ENCODE data around the gene ADAMTS18.
"Not testable (repeated sequence)": the region's sequence is repeated elsewhere in the genome, so short reads cannot be mapped to it uniquely, and the experiment has no call there.

The ADAMTS18 gene

DNA sequence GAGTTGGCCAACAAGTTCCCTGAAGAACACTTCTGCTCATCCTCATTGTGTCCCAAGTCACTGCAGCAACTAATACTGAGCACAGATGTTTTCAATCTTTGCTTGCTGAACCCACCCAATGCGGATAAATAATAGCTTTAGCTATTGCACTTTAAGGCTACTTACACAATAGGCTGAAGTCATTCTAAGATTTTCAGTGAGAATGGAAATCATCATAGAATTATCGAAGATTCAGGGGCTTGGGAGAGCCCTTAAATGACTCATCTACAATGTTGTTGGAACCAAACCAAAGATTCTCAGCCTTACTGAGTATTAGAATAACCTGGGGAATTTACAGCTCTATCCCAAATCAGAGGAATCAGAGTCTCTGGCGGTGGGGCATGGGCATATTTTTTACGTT is 184.4 kb downstream of the ADAMTS18 start:
- Histone ChIP-seq H3K4me3 (ENCODE audit: low read depth, low read length) (no peak overlapping the region), H3K9me3 (ENCODE audit: control insufficient read depth, insufficient read depth, low read length) (no peaks in the 10 kb centered on the region), H3K4me1 (ENCODE audit: control insufficient read depth, insufficient read depth, low read length) (no peaks in the 10 kb centered on the region), H3K27ac (ENCODE audit: low read depth, low read length) (no peak overlapping the region), H3K27me3 (ENCODE audit: control insufficient read depth, insufficient read depth, low read length) (no peaks in the 10 kb centered on the region), H3K9ac (ENCODE audit: low read depth, low read length) (no peak overlapping the region), H3K36me3 (ENCODE audit: control insufficient read depth, insufficient read depth, low read length) (no peaks in the 10 kb centered on the region)

- Histone ChIP-seq H3K4me3 (ENCODE audit: low read depth, low read length) (no peak overlapping the region), H3K36me3 (ENCODE audit: control insufficient read depth, insufficient read depth, low read length) (no peaks in the 10 kb centered on the region), H3K27ac (ENCODE audit: low read depth, low read length) (no peak overlapping the region), H3K9me3 (ENCODE audit: control insufficient read depth, insufficient read depth, low read length) (no peaks in the 10 kb centered on the region), H3K9ac (ENCODE audit: low read depth, low read length) (no peak overlapping the region), H3K27me3 (ENCODE audit: control insufficient read depth, insufficient read depth, low read length) (no peaks in the 10 kb centered on the region), H3K4me1 (ENCODE audit: control insufficient read depth, insufficient read depth, low read length) (no peaks in the 10 kb centered on the region)
These were observed 188.7 kb downstream of the ADAMTS18 start for GRCh38 chr16:77246150-77246549.

DNA sequence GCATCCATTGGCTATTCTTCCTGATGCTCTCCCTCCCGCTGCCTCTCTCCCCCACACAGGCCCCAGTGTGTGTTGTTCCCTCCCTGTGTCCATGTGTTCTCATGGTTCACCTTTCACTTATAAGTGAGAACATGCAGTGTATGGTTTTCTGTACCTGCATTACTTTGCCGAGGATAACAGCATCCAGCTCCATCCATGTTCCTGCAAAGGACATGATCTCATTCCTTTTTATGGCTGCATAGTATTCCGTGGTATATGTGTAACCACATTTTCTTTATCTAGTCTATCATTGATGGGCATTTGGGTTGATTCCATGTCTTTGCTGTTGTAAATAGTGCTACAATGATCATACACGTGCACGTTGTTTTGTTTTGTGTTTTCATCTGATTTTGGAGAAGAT is 192.4 kb downstream of the ADAMTS18 start:
- H3K4me1 ChIP-seq (ENCODE audit: control insufficient read depth, insufficient read depth, low read length), result peaks cover 22% of the 10 kb centered on the region
- not testable (repeated sequence) for H3K27ac ChIP-seq (ENCODE audit: low read depth, low read length); H3K9ac ChIP-seq (ENCODE audit: low read depth, low read length); H3K27me3 ChIP-seq (ENCODE audit: control insufficient read depth, insufficient read depth, low read length); H3K36me3 ChIP-seq (ENCODE audit: control insufficient read depth, insufficient read depth, low read length); H3K9me3 ChIP-seq (ENCODE audit: control insufficient read depth, insufficient read depth, low read length); H3K4me3 ChIP-seq (ENCODE audit: low read depth, low read length)

- peaks cover 39% of the 10 kb centered on the region for H3K4me1 ChIP-seq (ENCODE audit: control insufficient read depth, insufficient read depth, low read length)
- H3K27ac ChIP-seq (ENCODE audit: low read depth, low read length), result no peak overlapping the region
- no peak overlapping the region for H3K9ac ChIP-seq (ENCODE audit: low read depth, low read length)
These were observed 196.2 kb downstream of the ADAMTS18 start for GRCh38 chr16:77238593-77238992.

DNA sequence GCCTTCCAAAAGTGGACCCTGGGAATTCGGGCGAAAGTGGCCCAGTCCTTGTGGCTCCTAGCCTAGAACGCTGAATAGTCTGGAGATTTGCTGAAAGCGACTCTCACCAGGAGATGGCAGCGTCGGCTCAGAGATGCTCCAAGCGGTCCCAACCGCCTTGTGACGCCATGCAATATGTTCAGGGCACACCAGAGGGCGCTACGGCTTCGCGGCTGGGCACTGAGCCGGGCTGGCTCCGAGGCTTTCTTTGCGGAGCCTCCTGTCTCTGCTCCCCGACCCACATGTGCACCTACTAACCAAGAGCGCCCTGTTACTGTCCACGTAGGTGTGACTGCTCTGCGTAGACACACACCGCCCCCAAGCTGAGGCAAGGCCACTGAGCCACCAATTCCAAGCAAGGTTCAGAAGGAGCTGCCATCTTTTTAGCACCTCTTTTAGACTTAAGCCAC is 198.7 kb downstream of the ADAMTS18 start:
- Histone ChIP-seq H3K4me3 (ENCODE audit: low read depth, low read length) (no peak overlapping the region), H3K4me1 (ENCODE audit: control insufficient read depth, insufficient read depth, low read length) (peaks cover 39% of the 10 kb centered on the region), H3K27me3 (ENCODE audit: control insufficient read depth, insufficient read depth, low read length) (peaks cover 5% of the 10 kb centered on the region), H3K9ac (ENCODE audit: low read depth, low read length) (no peak overlapping the region), H3K27ac (ENCODE audit: low read depth, low read length) (no peak overlapping the region), H3K36me3 (ENCODE audit: control insufficient read depth, insufficient read depth, low read length) (no peaks in the 10 kb centered on the region), H3K9me3 (ENCODE audit: control insufficient read depth, insufficient read depth, low read length) (no peaks in the 10 kb centered on the region)

More at GRCh38 chr16:77238593-77238992, 196.2 kb downstream of the ADAMTS18 start:
- Histone ChIP-seq H3K9me3 (ENCODE audit: control insufficient read depth, insufficient read depth, low read length) (no peaks in the 10 kb centered on the region), H3K36me3 (ENCODE audit: control insufficient read depth, insufficient read depth, low read length) (no peaks in the 10 kb centered on the region), H3K4me3 (ENCODE audit: low read depth, low read length) (no peak overlapping the region), H3K27me3 (ENCODE audit: control insufficient read depth, insufficient read depth, low read length) (peaks cover 5% of the 10 kb centered on the region)

DNA sequence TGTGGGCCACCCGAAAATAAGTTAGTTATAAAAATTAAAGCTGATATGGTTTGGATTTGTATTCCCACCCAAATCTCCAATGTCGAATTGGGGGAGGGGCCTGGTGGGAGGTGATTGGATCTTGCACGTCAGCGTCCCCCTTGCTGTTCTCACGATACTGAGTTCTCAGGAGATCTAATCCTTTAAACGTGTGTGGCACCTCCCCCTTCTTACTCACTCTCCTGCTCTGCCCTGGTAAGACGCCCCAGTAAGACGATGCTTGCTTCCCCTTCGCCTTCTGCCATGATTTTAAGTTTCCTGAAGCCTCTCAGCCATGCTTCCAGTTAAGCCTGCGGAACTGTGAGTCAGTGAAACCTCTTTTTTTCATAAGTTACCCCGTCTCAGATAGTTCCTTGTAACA is 200.2 kb downstream of the ADAMTS18 start:
- no peak overlapping the region for H3K9ac ChIP-seq (ENCODE audit: low read depth, low read length)
- no peak overlapping the region for H3K27ac ChIP-seq (ENCODE audit: low read depth, low read length)
- H3K4me1 ChIP-seq (ENCODE audit: control insufficient read depth, insufficient read depth, low read length), result peaks cover 35% of the 10 kb centered on the region
- H3K36me3 ChIP-seq (ENCODE audit: control insufficient read depth, insufficient read depth, low read length), result no peaks in the 10 kb centered on the region
- H3K9me3 ChIP-seq (ENCODE audit: control insufficient read depth, insufficient read depth, low read length), result no peaks in the 10 kb centered on the region
- H3K4me3 ChIP-seq (ENCODE audit: low read depth, low read length), result no peak overlapping the region
- H3K27me3 ChIP-seq (ENCODE audit: control insufficient read depth, insufficient read depth, low read length), result peaks cover 5% of the 10 kb centered on the region

DNA sequence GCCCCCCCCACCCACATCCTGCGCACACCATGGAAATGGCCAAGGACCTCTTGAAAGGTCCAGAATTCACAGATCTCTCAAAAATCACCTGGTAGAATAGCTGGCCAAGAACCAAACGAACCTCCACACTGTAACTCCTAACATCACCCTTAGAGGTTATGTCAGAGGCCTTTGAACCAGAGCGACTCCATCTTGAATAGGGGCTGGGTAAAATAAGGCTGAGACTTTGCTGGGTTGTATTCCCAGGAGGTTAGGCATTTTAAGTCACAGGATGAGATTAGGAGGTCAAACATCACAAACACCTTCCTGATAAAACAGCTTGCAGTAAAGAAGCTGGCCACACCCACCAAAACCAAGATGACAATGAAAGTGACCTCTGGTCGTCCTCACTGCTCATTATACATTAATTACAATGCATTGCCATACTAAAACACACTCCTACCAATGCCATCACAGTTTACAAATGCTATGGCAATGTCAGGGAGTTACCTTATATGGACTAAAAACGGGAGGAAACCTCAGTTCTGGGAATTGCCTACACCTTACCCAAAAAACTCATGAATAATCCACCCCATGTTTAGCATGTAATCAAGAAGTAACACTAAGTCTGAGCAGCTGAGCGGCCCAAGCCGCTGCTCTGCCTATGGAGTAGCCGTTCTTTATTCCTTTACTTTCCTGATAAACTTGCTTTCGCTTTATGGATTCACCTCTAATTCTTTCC is 200.9 kb downstream of the ADAMTS18 start:
- H3K4me1 ChIP-seq (ENCODE audit: control insufficient read depth, insufficient read depth, low read length), result peaks cover 28% of the 10 kb centered on the region
- H3K9me3 ChIP-seq (ENCODE audit: control insufficient read depth, insufficient read depth, low read length), result no peaks in the 10 kb centered on the region
- H3K4me3 ChIP-seq (ENCODE audit: low read depth, low read length), result no peak overlapping the region
- H3K27me3 ChIP-seq (ENCODE audit: control insufficient read depth, insufficient read depth, low read length), result peaks cover 5% of the 10 kb centered on the region
- H3K36me3 ChIP-seq (ENCODE audit: control insufficient read depth, insufficient read depth, low read length), result no peaks in the 10 kb centered on the region
- no peak overlapping the region for H3K27ac ChIP-seq (ENCODE audit: low read depth, low read length)
- H3K9ac ChIP-seq (ENCODE audit: low read depth, low read length), result no peak overlapping the region

Data from HUES48 (cell line).